Measurements from ENCODE around the gene GLRA3. TPM values are rescaled to one million over a fixed set of nuclear protein-coding genes. Genes with fewer than 3 reads are reported as not detected.

Gene GLRA3
- polyA plus RNA-seq, 3 donors = not detected

DNA sequence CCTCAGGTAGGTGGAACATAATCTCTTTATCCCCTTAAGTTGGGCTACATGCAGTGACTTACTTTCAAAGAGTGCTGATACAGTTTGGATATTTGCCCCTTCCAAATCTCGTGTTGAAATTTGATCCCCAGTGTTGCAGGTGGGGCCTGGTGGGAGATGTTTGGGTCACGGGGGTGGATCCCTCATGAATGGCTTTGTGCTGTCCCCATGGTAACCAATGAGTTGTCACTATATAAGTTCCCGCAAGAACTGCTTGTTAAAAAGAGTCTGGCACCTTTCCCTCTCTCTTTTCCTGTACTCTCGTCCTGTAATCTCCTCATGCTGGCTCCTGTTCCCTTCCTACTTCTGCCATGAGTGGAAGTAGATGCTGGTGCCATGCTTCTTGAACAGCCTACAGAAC is 71.3 kb downstream of the GLRA3 start:
- 73% methylated on average over 2 of the region's 4 CpGs for WGBS (ENCODE audit: insufficient coverage)
- H3K27me3 ChIP-seq (ENCODE audit: control insufficient read depth in 2 of 2, insufficient read depth in 2 of 2, low read length in 2 of 2) = no peaks in the 10 kb centered on the region

DNA sequence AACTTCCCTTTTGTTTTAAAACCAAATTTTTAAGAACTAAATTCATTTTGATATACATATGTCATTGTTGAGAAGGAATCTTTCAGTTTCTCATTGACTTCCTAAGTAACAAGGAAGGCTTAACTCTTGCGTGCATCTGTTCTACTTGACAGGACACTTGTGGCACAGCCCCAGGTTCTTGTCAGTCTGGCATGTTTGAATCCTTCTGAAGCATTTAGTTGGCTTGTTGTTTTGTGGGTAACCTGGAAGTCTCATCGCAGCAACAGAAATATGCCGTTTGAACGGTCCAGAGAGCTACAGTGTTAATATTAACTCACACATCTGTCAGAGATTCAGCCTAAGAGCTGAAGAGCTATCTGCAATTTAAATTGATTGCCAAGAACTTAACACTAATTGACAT is 76.0 kb downstream of the GLRA3 start:
- WGBS (ENCODE audit: insufficient coverage) = 89% methylated on average over 4 of the region's 4 CpGs
- Histone ChIP-seq H3K4me1 (ENCODE audit: control insufficient read depth in 1 of 2, insufficient read depth in 2 of 2, low read length in 2 of 2) (no peaks in the 10 kb centered on the region), H3K27me3 (ENCODE audit: control insufficient read depth in 2 of 2, insufficient read depth in 2 of 2, low read length in 2 of 2) (no peaks in the 10 kb centered on the region), H3K9me3 (replicated peaks in 1 of 2; ENCODE audit: control insufficient read depth in 1 of 2, insufficient read depth in 1 of 2, low read length in 2 of 2) (no peaks in the 10 kb centered on the region), H3K4me3 (replicated peaks in 1 of 3; ENCODE audit: low read depth in 2 of 3, low read length in 3 of 3) (no peak overlapping the region), H3K4me2 (replicated peaks; ENCODE audit: extremely low read depth, low read length, poor library complexity, severe bottlenecking) (no peak overlapping the region), H3K9ac (ENCODE audit: insufficient read depth, low read length, poor library complexity, severe bottlenecking) (no peak overlapping the region), H2AFZ (ENCODE audit: insufficient read depth, low read depth, low read length, poor library complexity, severe bottlenecking) (no peak overlapping the region), H3K36me3 (replicated peaks in 1 of 2; ENCODE audit: control insufficient read depth in 1 of 2, insufficient read depth in 2 of 2, low read length in 2 of 2) (no peaks in the 10 kb centered on the region), H3K27ac (ENCODE audit: low read depth in 1 of 2, low read length in 2 of 2) (no peak overlapping the region), H4K20me1 (ENCODE audit: insufficient read depth, low read length) (no peaks in the 10 kb centered on the region), H3K79me2 (ENCODE audit: insufficient read depth, low read length) (no peaks in the 10 kb centered on the region)
- no peak for DNase-seq
- H3K4me1 Mint-ChIP-seq = no peaks in the 10 kb centered on the region
- H3K27me3 Mint-ChIP-seq (ENCODE audit: low read depth in 3 of 3) = no peaks in the 10 kb centered on the region
- intact Hi-C loops (cut with micrococcal nuclease) = no loop called here
- no peak overlapping the region for H3K4me3 Mint-ChIP-seq
- H3K27ac Mint-ChIP-seq = no peak overlapping the region
- H3K36me3 Mint-ChIP-seq = no peaks in the 10 kb centered on the region
- TF ChIP-seq, protein P1, sequence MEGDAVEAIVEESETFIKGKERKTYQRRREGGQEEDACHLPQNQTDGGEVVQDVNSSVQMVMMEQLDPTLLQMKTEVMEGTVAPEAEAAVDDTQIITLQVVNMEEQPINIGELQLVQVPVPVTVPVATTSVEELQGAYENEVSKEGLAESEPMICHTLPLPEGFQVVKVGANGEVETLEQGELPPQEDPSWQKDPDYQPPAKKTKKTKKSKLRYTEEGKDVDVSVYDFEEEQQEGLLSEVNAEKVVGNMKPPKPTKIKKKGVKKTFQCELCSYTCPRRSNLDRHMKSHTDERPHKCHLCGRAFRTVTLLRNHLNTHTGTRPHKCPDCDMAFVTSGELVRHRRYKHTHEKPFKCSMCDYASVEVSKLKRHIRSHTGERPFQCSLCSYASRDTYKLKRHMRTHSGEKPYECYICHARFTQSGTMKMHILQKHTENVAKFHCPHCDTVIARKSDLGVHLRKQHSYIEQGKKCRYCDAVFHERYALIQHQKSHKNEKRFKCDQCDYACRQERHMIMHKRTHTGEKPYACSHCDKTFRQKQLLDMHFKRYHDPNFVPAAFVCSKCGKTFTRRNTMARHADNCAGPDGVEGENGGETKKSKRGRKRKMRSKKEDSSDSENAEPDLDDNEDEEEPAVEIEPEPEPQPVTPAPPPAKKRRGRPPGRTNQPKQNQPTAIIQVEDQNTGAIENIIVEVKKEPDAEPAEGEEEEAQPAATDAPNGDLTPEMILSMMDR (IDR thresholded peaks at IDR 0.05) = no peak
- no peaks in the 10 kb centered on the region for H3K9me3 Mint-ChIP-seq

More for the DNA sequence above, 71.3 kb downstream of the GLRA3 start:
- Mint-ChIP-seq H3K27me3 (ENCODE audit: low read depth in 3 of 3) (no peaks in the 10 kb centered on the region), H3K9me3 (no peaks in the 10 kb centered on the region), H3K4me1 (no peaks in the 10 kb centered on the region), H3K4me3 (no peak overlapping the region), H3K36me3 (no peaks in the 10 kb centered on the region), H3K27ac (no peak overlapping the region)
- no peaks in the 10 kb centered on the region for H3K79me2 ChIP-seq (ENCODE audit: insufficient read depth, low read length)
- H3K36me3 ChIP-seq (replicated peaks in 1 of 2; ENCODE audit: control insufficient read depth in 1 of 2, insufficient read depth in 2 of 2, low read length in 2 of 2) = no peaks in the 10 kb centered on the region
- no peaks in the 10 kb centered on the region for H4K20me1 ChIP-seq (ENCODE audit: insufficient read depth, low read length)
- H2AFZ ChIP-seq (ENCODE audit: insufficient read depth, low read depth, low read length, poor library complexity, severe bottlenecking) = no peak overlapping the region
- intact Hi-C loops (cut with micrococcal nuclease) = no loop called here
- no peak overlapping the region for H3K4me2 ChIP-seq (replicated peaks; ENCODE audit: extremely low read depth, low read length, poor library complexity, severe bottlenecking)
- no peak overlapping the region for H3K4me3 ChIP-seq (replicated peaks in 1 of 3; ENCODE audit: low read depth in 2 of 3, low read length in 3 of 3)
- H3K4me1 ChIP-seq (ENCODE audit: control insufficient read depth in 1 of 2, insufficient read depth in 2 of 2, low read length in 2 of 2) = no peaks in the 10 kb centered on the region
- no peak for DNase-seq
- H3K9ac ChIP-seq (ENCODE audit: insufficient read depth, low read length, poor library complexity, severe bottlenecking) = no peak overlapping the region
- no peaks in the 10 kb centered on the region for H3K9me3 ChIP-seq (replicated peaks in 1 of 2; ENCODE audit: control insufficient read depth in 1 of 2, insufficient read depth in 1 of 2, low read length in 2 of 2)
- TF ChIP-seq, protein P1 (IDR thresholded peaks at IDR 0.05) = no peak
- H3K27ac ChIP-seq (ENCODE audit: low read depth in 1 of 2, low read length in 2 of 2) = no peak overlapping the region

Data from CD14-positive monocyte (primary cell).